PC-9 (cell line): Measurements from ENCODE around the gene UBE2G1.

Source experiments
- CTCF ChIP-seq: fragments of 200-600 bp; sonication (generic); conservative IDR thresholded peaks from 2 replicates; pipeline ENCODE4 v1.6.1; 2017; ENCODE audit warnings: mixed run types, antibody characterized with exemption, mild to moderate bottlenecking, moderate library complexity
- EZH2 ChIP-seq: fragments of 200-600 bp; sonication (generic); IDR thresholded peaks from 2 replicates; pipeline ENCODE4 v1.8.0; 2017; ENCODE audit warnings: antibody characterized with exemption, low read depth

- no peak for TF ChIP-seq CTCF
- TF ChIP-seq EZH2, result no peak
Observed at GRCh38 chr17:4319221-4319620, 47.3 kb downstream of the UBE2G1 start.
